ENCODE measurements around the gene CFTR. TPM values are rescaled to one million over a fixed set of nuclear protein-coding genes. Genes with fewer than 3 reads are reported as not detected.

CFTR gene
- total and polyA plus RNA-seq, 9 donors = 0.12 to 2.4 (median 0.71) TPM; not detected in 3

DNA sequence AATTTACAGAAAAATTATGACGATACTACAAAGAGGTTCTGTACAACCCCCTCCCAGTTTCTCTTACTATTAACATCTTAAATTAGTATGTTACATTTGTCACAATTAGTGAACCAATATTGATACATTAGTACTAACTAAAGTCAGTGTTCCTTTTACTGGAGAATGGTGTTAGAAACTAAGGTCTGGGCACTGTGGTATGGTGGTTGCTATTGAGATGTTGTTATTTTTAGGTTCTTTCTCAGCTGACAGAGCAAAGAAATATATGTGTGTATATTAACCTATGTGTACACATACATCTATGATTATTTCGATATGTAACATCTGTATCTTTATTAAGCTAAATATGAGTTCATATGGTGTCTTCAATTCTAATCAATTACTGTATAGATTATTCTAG is 11.7 kb upstream of the CFTR start:
- Histone ChIP-seq H3K9me3 (no peaks in the 10 kb centered on the region), H3K27me3 (no peaks in the 10 kb centered on the region), H3K4me1 (ENCODE audit: insufficient read depth) (no peaks in the 10 kb centered on the region), H3K27ac (no peak overlapping the region), H3K36me3 (no peaks in the 10 kb centered on the region), H3K4me3 (no peak overlapping the region)
- no peak for TF ChIP-seq EP300 (IDR thresholded peaks at IDR 0.05)
- no peak for TF ChIP-seq POLR2A (IDR thresholded peaks at IDR 0.05)
- TF ChIP-seq, protein P1, sequence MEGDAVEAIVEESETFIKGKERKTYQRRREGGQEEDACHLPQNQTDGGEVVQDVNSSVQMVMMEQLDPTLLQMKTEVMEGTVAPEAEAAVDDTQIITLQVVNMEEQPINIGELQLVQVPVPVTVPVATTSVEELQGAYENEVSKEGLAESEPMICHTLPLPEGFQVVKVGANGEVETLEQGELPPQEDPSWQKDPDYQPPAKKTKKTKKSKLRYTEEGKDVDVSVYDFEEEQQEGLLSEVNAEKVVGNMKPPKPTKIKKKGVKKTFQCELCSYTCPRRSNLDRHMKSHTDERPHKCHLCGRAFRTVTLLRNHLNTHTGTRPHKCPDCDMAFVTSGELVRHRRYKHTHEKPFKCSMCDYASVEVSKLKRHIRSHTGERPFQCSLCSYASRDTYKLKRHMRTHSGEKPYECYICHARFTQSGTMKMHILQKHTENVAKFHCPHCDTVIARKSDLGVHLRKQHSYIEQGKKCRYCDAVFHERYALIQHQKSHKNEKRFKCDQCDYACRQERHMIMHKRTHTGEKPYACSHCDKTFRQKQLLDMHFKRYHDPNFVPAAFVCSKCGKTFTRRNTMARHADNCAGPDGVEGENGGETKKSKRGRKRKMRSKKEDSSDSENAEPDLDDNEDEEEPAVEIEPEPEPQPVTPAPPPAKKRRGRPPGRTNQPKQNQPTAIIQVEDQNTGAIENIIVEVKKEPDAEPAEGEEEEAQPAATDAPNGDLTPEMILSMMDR (IDR thresholded peaks at IDR 0.05) = no peak
- intact Hi-C loops (cut with DNase I) = no loop called here
- DNase-seq = no peak
- 79 to 87% (median 85%) methylated on average over 2 of the region's 2 CpGs for WGBS, 3 donors

DNA sequence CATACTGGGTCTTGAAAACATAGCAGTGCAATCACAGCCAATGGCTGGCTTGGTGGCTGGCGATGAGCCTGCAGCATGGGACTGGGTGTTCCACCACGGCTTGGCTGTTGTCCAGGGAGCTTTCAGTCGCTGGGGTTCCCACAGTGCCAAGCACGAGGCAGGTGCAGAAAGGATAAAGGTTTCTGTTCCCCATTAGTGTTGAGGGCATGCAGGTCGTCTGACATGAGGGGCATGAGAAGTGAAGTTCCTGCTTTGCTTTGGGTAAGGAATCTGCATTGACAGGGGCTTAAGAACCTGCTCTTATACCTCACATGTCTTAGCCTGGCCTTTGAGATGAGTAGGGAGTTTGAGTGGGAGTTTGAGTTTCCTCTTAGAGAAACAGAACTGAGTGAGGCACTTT is 9.0 kb upstream of the CFTR start:
- Histone ChIP-seq H3K27me3 (no peaks in the 10 kb centered on the region), H3K27ac (no peak overlapping the region), H3K4me3 (no peak overlapping the region), H3K4me1 (ENCODE audit: insufficient read depth) (no peaks in the 10 kb centered on the region), H3K36me3 (no peaks in the 10 kb centered on the region), H3K9me3 (no peaks in the 10 kb centered on the region)
- TF ChIP-seq POLR2A (IDR thresholded peaks at IDR 0.05) (no peak), EP300 (IDR thresholded peaks at IDR 0.05) (no peak)
- TF ChIP-seq, protein P1 (IDR thresholded peaks at IDR 0.05) = no peak
- WGBS, 3 donors = 65 to 68% (median 68%) methylated on average over 5 of the region's 5 CpGs
- intact Hi-C loops (cut with DNase I) = no loop called here
- no peak for DNase-seq

DNA sequence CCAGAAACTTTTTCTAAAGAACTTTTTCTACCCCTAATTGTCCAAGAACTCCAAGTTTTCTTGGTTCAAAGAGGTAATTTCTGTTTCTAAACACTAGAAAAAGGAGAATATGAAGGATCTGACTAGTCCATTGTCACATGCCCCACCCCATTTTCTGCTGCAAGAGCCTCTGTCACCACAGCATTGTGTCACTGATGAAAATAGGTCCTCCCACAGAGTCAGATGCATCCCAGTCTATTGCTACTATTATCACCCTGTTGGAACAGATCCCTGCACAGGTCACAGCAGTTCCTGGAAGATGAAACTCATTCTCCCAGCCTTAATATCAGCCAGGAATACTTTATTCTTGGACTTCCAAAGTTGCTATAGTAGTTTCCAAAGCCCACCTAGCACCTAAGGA is 7.5 kb upstream of the CFTR start:
- Histone ChIP-seq H3K9me3 (no peaks in the 10 kb centered on the region), H3K27me3 (no peaks in the 10 kb centered on the region), H3K4me3 (no peak overlapping the region), H3K36me3 (no peaks in the 10 kb centered on the region), H3K27ac (no peak overlapping the region), H3K4me1 (ENCODE audit: insufficient read depth) (no peaks in the 10 kb centered on the region)
- DNase-seq = no peak
- TF ChIP-seq POLR2A (IDR thresholded peaks at IDR 0.05) (no peak), EP300 (IDR thresholded peaks at IDR 0.05) (no peak)
- TF ChIP-seq, protein P1 (IDR thresholded peaks at IDR 0.05) = no peak
- intact Hi-C loops (cut with DNase I) = no loop called here

DNA sequence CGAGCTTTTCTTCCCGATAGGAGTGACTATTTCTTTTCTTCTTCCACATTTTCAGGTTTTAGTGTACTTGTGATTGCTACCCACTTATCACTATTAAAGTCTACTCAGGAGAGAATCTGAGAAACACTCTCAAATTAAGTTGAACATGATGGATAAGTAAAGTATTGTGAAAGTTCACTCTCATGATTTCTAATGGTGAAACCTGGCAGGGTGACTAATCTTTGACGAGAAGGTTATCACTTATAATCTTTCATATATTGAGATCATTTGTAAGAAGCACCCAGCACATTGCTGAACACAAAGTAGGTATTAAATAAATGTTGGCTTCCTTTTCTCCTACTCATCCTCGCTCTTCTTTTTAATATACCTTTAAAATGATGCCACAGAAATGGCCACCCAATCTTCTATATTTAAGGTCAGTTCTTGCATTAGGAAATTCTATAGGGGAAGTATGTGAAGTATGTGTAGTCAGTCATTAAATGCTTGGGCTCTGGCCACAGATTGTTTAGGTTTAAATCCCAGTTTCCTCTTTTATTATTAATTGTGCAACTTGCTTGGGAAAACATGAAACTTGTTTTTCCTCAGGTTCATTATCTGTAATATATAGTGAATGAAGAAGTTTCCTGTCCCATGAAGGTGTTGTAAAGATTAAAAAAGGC is 3.1 kb upstream of the CFTR start:
- intact Hi-C loops (cut with DNase I) = no loop called here
- WGBS, 3 donors = 75 to 86% (median 75%) methylated on average over 4 of the region's 4 CpGs
- Histone ChIP-seq H3K36me3 (no peaks in the 10 kb centered on the region), H3K4me1 (ENCODE audit: insufficient read depth) (no peaks in the 10 kb centered on the region), H3K4me3 (no peak overlapping the region), H3K27me3 (no peaks in the 10 kb centered on the region), H3K9me3 (no peaks in the 10 kb centered on the region), H3K27ac (no peak overlapping the region)
- TF ChIP-seq POLR2A (IDR thresholded peaks at IDR 0.05) = no peak
- no peak for TF ChIP-seq EP300 (IDR thresholded peaks at IDR 0.05)
- TF ChIP-seq, protein P1 (IDR thresholded peaks at IDR 0.05) = no peak
- no peak for DNase-seq

Measured in ovary (tissue), 9 donors.